ENCODE results near the gene SPTBN5.

- no peak for TF ChIP-seq POLR2A (IDR thresholded peaks at IDR 0.05)
- TF ChIP-seq CTCF (IDR thresholded peaks at IDR 0.05) = no peak
Observed at GRCh38 chr15:41804916-41805666, 88.8 kb downstream of the SPTBN5 start.

Data from vagina (tissue), 2 donors.